ENCODE results near the gene PSIP1. TPM values are rescaled to one million over a fixed set of nuclear protein-coding genes. Genes with fewer than 3 reads are reported as not detected.

The PSIP1 gene
- total RNA-seq, 4 donors from 2014 or later, result 12.7 to 206 (median 27.8) TPM

- WGBS, 2 donors (ENCODE audit: low coverage in 1 of 2), result 47% methylated on average over 1 of the region's 1 CpG; no CpG with 5 or more reads in 1 of the 2 donors
- H3K36me3 ChIP-seq, result no peaks in the 10 kb centered on the region
- no peak for DNase-seq
- in situ Hi-C loops (cut with MboI; ENCODE audit: low pct_ligation_motif_present in 1 of 4, low pct_unique_long_range_greater_than_20kb in 1 of 4, low sequenced_read_pairs in 3 of 4) (no loop called here), intact Hi-C loops (cut with DNase I; ENCODE audit: low total_unique reads) (no loop called here)
- TF ChIP-seq POLR2A (IDR thresholded peaks at IDR 0.05) (no peak), CTCF (IDR thresholded peaks at IDR 0.05) (no peak), POLR2AphosphoS5 (IDR thresholded peaks at IDR 0.05) (no peak), EP300 (IDR thresholded peaks at IDR 0.05; ENCODE audit: low read depth) (no peak)
- H3K27ac ChIP-seq, result no peak overlapping the region
- H3K4me1 ChIP-seq, result peaks cover 0 to 23% (median 3%) of the 10 kb centered on the region in 4 donors
- H3K27me3 ChIP-seq, result no peaks in the 10 kb centered on the region
- no peak overlapping the region for H3K4me3 ChIP-seq
- H3K9me3 ChIP-seq, result no peaks in the 10 kb centered on the region
Observed at GRCh38 chr9:15513335-15513734, 2.6 kb upstream of the PSIP1 start.

DNA sequence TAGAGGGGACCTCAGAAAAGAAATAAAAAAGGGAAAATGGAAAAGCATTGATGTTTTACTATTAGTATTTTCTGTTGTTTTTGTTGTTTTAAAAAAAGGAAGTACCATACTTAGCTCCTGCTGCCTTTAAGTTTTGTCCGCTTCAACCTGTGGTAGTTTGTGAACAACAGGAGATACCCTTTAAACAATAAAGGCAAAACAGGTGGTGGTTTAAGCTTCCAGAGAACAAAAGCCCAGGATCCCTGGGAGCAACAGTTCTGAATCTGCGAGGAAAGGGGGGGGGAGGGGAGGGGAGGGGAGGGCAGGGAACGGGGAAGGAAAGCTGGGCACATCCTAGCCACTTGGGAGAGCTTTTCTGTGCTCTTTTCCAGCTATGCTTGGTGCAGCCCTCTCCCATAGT lies 2.1 kb upstream of the PSIP1 start:
- intact Hi-C loops (cut with DNase I; ENCODE audit: low total_unique reads) (no loop called here), in situ Hi-C loops (cut with MboI; ENCODE audit: low pct_ligation_motif_present in 1 of 4, low pct_unique_long_range_greater_than_20kb in 1 of 4, low sequenced_read_pairs in 3 of 4) (no loop called here)
- H3K27me3 ChIP-seq, result no peaks in the 10 kb centered on the region
- WGBS, 2 donors (ENCODE audit: low coverage in 1 of 2), result 33 to 75% methylated on average over 2 to 3 of the region's 3 CpGs
- no peaks in the 10 kb centered on the region for H3K36me3 ChIP-seq
- no peak overlapping the region for H3K4me3 ChIP-seq
- no peak for DNase-seq
- TF ChIP-seq EP300 (IDR thresholded peaks at IDR 0.05; ENCODE audit: low read depth) (no peak), POLR2AphosphoS5 (IDR thresholded peaks at IDR 0.05) (no peak), POLR2A (IDR thresholded peaks at IDR 0.05) (no peak), CTCF (IDR thresholded peaks at IDR 0.05) (no peak)
- peaks cover 0 to 26% (median 3%) of the 10 kb centered on the region in 4 donors for H3K4me1 ChIP-seq
- H3K27ac ChIP-seq, result no peak overlapping the region
- no peaks in the 10 kb centered on the region for H3K9me3 ChIP-seq

- Histone ChIP-seq H3K4me3 (no peak overlapping the region), H3K9me3 (no peaks in the 10 kb centered on the region), H3K4me1 (peaks cover 0 to 26% (median 3%) of the 10 kb centered on the region in 4 donors), H3K27ac (no peak overlapping the region), H3K36me3 (no peaks in the 10 kb centered on the region), H3K27me3 (no peaks in the 10 kb centered on the region)
- DNase-seq, result no peak
- intact Hi-C loops (cut with DNase I; ENCODE audit: low total_unique reads) (no loop called here), in situ Hi-C loops (cut with MboI; ENCODE audit: low pct_ligation_motif_present in 1 of 4, low pct_unique_long_range_greater_than_20kb in 1 of 4, low sequenced_read_pairs in 3 of 4) (no loop called here)
- 85 to 92% methylated on average over 1 of the region's 1 CpG for WGBS, 2 donors (ENCODE audit: low coverage in 1 of 2)
- TF ChIP-seq CTCF (IDR thresholded peaks at IDR 0.05), result no peak
- TF ChIP-seq POLR2AphosphoS5 (IDR thresholded peaks at IDR 0.05), result no peak
- TF ChIP-seq EP300 (IDR thresholded peaks at IDR 0.05; ENCODE audit: low read depth), result no peak
- no peak for TF ChIP-seq POLR2A (IDR thresholded peaks at IDR 0.05)
Observed at GRCh38 chr9:15512204-15512603, 1.4 kb upstream of the PSIP1 start.

DNA sequence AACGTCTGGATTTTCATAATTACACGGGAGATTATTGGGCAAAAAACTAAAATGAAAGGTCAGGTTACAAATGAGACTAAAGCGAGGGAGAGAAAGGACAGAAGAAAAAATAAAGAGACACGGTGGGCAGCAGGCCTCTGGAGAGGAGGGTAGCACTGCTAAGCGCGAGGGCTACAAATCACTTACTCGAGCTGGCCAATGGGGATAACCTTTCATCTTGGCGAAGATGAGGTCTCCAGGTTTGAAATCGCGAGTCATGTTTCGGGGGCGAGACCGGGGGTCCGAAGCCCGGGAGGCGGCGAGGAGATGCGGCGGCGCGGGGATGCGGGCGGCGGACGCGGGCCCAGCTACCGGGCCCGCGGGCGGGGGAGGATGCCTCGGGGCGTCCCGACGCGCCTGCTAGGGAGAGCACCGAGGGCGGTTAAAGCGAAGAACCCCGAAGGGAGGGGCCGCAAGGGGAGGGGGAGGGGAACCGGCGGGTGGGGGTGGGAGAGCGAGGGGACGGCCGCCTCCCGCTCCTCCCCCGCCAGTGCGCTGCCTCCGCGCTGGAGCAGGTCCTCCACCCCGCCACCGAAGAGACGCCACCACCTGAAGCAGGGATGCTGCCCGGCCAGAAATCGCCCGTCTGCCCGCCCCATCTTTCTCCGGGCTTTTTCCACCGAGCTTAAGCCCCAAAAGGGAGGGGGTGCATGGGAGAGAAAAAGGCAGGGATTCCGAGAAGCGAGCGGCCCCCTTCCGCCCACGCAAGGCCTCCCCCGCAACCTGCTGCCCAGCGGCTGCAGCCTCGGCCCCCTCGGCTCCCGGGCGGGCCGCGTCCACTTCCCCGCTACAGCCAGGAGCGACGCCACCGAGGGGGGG lies 610 bp downstream of the PSIP1 start:
- Histone ChIP-seq H3K9me3 (no peaks in the 10 kb centered on the region), H3K27me3 (no peaks in the 10 kb centered on the region), H3K4me3 (peak overlapping the region; percentile 78 to 98 (median 91)), H3K27ac (peak overlapping the region; percentile 94 to 95 (median 94)), H3K36me3 (peaks cover 0 to 8% (median 4%) of the 10 kb centered on the region in 4 donors), H3K4me1 (peaks cover 0 to 26% (median 3%) of the 10 kb centered on the region in 4 donors)
- DNase-seq, result peak; percentile 47
- intact Hi-C loops (cut with DNase I; ENCODE audit: low total_unique reads), result no loop called here
- 1 to 4% methylated on average over 7 to 74 of the region's 76 CpGs for WGBS, 2 donors (ENCODE audit: low coverage in 1 of 2)
- in situ Hi-C loops (cut with MboI; ENCODE audit: low pct_ligation_motif_present in 1 of 4, low pct_unique_long_range_greater_than_20kb in 1 of 4, low sequenced_read_pairs in 3 of 4), result no loop called here
- no peak for TF ChIP-seq EP300 (IDR thresholded peaks at IDR 0.05; ENCODE audit: low read depth)
- no peak for TF ChIP-seq CTCF (IDR thresholded peaks at IDR 0.05)
- no peak for TF ChIP-seq POLR2A (IDR thresholded peaks at IDR 0.05)

Measured in transverse colon (tissue), 4 donors.